Retinal pigment epithelial cell (primary cell): ENCODE measurements around the gene RANGAP1.

Source experiments
- DNase-seq: peaks from one replicate; pipeline ENCODE4 v3.0.0-alpha.2; 2010; ENCODE audit warnings: low read depth
- H3K4me3 ChIP-seq: 2 replicates; pipeline ENCODE4 v1.5.1; 2011; ENCODE audit warnings: mild to moderate bottlenecking, low read length, control low read depth, moderate library complexity
- TF ChIP-seq, protein P1 (sequence below): conservative IDR thresholded peaks from 2 replicates; pipeline ENCODE4 v1.5.1; 2011; ENCODE audit warnings: low read depth, low read length, control low read depth, inconsistent platforms

Gene RANGAP1

DNA sequence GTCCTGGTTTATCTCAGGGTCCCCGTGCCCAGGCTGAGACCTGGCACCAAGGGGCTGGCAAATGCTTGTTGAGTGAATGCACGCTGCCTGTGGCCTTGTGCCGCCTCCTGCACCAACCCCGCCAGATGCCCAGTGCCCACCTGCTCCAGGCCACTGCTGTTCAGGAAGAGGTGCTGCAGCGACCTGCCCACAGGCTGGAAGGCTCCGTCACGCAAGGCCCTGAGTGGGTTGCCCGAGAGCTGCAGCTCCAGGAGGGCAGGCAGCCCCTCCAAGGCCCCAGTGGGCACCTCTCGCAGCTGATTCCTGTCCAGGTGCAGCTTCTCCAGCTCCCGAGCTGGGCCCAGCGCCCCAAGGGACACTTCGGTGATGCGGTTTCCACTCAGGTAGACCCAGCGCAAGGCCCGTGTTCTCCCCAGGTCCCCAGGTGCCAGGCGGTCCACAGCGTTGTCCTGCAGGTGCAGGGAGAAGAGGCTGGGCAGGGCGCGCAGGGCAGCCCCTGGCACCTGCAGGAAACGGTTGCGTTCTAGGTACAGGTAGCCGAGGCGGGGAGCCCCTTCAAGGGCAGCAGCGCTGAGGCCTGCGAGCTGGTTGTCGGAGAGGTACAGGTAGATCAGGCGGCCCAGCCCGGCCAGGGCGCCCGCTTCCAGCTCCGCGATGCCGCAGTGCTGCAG lies 48.8 kb downstream of the RANGAP1 start:
- no peak overlapping the region for H3K4me3 ChIP-seq
- TF ChIP-seq, protein P1, sequence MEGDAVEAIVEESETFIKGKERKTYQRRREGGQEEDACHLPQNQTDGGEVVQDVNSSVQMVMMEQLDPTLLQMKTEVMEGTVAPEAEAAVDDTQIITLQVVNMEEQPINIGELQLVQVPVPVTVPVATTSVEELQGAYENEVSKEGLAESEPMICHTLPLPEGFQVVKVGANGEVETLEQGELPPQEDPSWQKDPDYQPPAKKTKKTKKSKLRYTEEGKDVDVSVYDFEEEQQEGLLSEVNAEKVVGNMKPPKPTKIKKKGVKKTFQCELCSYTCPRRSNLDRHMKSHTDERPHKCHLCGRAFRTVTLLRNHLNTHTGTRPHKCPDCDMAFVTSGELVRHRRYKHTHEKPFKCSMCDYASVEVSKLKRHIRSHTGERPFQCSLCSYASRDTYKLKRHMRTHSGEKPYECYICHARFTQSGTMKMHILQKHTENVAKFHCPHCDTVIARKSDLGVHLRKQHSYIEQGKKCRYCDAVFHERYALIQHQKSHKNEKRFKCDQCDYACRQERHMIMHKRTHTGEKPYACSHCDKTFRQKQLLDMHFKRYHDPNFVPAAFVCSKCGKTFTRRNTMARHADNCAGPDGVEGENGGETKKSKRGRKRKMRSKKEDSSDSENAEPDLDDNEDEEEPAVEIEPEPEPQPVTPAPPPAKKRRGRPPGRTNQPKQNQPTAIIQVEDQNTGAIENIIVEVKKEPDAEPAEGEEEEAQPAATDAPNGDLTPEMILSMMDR, result no peak
- DNase-seq, result no peak

DNA sequence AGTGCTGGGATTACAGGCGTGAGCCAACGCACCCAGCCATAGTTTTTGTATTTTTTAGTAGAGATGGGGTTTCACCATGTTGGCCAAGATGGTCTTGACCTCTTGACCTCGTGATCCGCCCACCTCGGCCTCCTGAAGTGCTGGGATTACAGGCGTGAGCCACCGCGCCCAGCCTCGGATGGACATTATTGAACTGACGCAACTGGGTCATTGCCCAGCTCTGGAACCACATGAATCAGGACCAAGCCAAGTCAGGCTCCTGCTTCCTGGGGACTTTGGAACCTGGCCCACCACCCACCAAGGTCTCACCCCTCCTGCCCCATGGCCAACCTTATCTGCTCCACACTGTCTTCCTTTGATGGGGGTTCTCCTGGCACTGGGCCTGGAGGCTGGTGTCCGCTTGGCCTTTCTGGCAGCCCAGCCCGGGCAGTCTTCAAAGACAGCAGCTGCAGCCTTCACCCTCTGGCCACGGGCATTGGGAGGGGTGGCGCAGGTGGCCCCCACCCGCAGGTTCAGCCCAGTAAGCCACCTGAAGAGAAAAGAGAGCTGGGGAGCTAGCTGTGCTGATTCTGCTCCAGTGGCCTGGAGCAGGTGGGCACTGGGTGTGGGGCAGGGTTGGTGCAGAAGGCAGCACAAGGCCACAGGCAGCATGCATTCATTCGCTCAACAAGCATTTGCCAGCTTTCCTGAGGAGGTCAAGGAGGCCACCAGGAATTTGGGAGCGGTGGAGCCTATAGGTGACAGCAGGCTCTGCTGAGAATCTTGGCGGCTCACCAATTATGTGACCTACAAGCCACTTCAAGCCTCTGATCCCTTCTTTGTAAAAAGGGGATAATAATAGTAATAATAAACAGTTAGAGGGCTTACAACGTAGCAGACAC lies 50.9 kb downstream of the RANGAP1 start:
- no peak overlapping the region for H3K4me3 ChIP-seq
- DNase-seq, result no peak
- TF ChIP-seq, protein P1, result no peak

DNA sequence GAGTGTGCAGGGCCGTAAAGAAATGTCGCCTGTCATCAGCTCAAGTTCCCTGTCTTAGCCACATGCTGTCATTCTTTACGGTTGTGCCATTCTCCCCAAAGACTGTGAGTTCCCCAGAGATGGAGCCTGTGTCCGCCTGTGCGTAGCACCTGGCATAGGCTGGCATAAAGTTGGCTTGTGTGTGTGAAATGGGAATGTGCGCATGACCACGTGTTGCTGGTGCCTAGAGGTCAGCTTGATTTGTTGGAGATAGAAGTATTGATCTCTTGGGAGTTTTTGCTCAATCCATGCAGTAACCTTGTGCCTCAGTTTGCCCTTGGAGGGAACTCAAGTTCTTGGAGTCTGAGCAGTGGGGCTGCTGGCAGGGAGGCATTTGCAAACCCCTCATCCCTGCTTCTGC lies 54.6 kb downstream of the RANGAP1 start:
- TF ChIP-seq, protein P1, result no peak
- H3K4me3 ChIP-seq, result no peak overlapping the region

DNA sequence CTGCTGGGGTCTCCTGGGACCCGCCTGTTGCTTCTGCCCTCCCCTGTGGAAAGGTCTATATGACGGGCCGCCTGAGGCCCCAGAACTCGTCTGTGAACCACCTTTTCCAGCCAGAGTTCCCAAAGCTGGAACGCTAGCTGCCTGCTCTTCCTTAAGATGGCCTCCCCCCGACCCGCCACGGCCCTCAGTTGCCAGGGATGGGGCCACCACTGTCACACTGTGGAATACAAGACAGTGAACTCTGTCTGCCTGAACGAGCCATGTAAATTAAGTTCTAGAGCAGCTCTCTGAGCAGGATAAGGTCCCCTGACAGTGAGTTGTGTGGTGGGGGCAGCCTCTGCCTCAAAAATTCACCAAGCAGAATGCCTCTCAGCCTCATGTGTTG lies 55.6 kb downstream of the RANGAP1 start:
- no peak for DNase-seq
- TF ChIP-seq, protein P1, result no peak
- H3K4me3 ChIP-seq, result no peak overlapping the region

More for the DNA sequence above, 54.6 kb downstream of the RANGAP1 start:
- DNase-seq, result no peak

DNA sequence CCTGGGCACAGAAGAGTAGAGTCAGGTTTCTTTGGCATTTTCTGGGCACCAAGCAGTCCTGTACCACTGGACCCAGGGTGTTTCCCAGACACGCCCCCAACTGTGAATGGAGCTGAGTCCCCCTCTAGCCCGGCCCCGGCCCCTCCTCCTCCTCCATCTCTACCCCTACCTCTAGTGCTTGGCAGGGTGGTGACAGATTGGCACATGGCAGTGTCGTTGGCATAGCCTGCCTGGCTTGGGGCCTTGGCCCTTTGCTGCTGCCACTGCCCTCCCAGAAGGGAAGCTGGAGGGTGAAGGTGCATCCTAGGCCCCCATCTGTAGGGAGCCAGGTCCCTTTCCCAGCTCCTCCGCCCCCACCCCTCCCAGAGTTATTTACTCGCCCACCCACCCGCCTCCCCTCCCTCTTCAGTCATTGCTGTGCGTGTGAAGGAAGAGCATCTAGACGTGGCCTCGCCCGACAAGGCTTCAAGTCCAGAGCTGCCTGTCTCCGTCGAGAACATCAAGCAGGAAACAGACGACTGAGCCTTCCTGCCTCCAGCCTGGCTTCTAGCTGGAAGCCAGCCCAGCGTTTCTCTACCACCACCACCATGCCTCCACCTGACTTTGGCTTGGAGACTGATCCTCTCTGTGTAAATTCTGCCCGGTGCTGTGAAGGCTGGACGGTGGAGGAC lies 56.1 kb downstream of the RANGAP1 start:
- H3K4me3 ChIP-seq, result no peak overlapping the region
- TF ChIP-seq, protein P1, result no peak
- no peak for DNase-seq

DNA sequence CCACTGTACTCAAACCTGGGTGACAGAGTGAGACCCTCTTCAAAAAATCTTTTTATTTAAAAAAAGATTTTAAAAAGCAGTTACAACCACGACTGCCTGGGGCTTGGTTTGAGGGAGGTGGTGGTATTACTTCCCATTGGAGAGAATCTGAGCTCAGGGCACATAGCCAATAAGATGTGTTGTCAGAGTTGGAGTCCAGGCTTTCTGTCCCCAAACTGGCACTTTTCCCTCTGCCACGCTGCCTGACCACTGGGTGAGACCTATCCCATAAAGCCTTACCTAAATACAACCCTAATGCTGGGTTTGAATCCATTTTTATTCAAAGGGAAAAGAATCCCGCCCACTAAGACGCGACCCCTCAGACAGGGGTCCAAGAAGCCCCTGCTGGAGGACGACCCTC lies 56.8 kb downstream of the RANGAP1 start:
- DNase-seq, result no peak
- TF ChIP-seq, protein P1, result no peak
- H3K4me3 ChIP-seq, result no peak overlapping the region
